PC-9 (cell line): ENCODE measurements around the gene ERC2. TPM values are rescaled to one million over a fixed set of nuclear protein-coding genes. Genes with fewer than 3 reads are reported as not detected.

ENCODE experiments used
- BruUV-seq: library from RNA; stranded (reverse); fragments of 400-500 nt; replicated peaks from 2 replicates; lab custom pipeline; 2021; lab: Mats Ljungman, UMichigan
- CTCF ChIA-PET: fragments of 300-600 bp; sonication (Branson Sonifier 250); formaldehyde crosslinking; loops from one replicate; lab custom pipeline; 2022; ENCODE audit warnings: antibody characterized with exemption; lab: Charles Lee
- POLR2A ChIA-PET: fragments of 300-600 bp; sonication (Branson Sonifier 250); formaldehyde crosslinking; loops from one replicate; lab custom pipeline; 2022; ENCODE audit warnings: antibody characterized with exemption; ENCODE audit not compliant: unreplicated experiment; lab: Charles Lee
- DNase-seq, 2 experiments: peaks; one replicate each; pipeline versions ENCODE4 v3.0.0 to v3.0.0-alpha.2; 2015 to 2022; ENCODE audit warnings: mixed read lengths in 1 of 2
- H2AFZ ChIP-seq: fragments of 200-600 bp; sonication (generic); 2 replicates; pipeline ENCODE4 v1.8.1; 2017; ENCODE audit warnings: antibody characterized with exemption
- H3F3A ChIP-seq: fragments of 200-600 bp; sonication (generic); 2 replicates; pipeline ENCODE4 v1.8.1; 2017; ENCODE audit warnings: antibody characterized with exemption, mild to moderate bottlenecking, low read depth; ENCODE audit not compliant: insufficient read depth
- H3K27ac ChIP-seq: fragments of 200-600 bp; sonication (generic); 2 replicates; pipeline ENCODE4 v1.6.1; 2016; ENCODE audit warnings: mixed run types
- H3K27me3 ChIP-seq: fragments of 200-600 bp; sonication (generic); 2 replicates; pipeline ENCODE4 v1.6.1; 2016; ENCODE audit warnings: low read depth, mixed run types; ENCODE audit not compliant: insufficient read depth
- H3K36me3 ChIP-seq: fragments of 200-600 bp; sonication (generic); 2 replicates; pipeline ENCODE4 v1.6.1; 2016; ENCODE audit warnings: low read depth, mixed run types
- H3K4me1 ChIP-seq: fragments of 200-600 bp; sonication (generic); replicated peaks from 2 replicates; pipeline ENCODE4 v1.6.1; 2016; ENCODE audit warnings: mixed run types; ENCODE audit not compliant: insufficient read depth
- H3K4me2 ChIP-seq: fragments of 200-600 bp; sonication (generic); 2 replicates; pipeline ENCODE4 v1.6.1; 2017; ENCODE audit warnings: mixed run types
- H3K4me3 ChIP-seq: fragments of 200-600 bp; sonication (generic); 2 replicates; pipeline ENCODE4 v1.6.1; 2016; ENCODE audit warnings: mixed run types
- H3K79me2 ChIP-seq: fragments of 200-600 bp; sonication (generic); 2 replicates; pipeline ENCODE4 v1.6.1; 2017; ENCODE audit warnings: low read depth, mixed run types
- H3K9me2 ChIP-seq: fragments of 200-600 bp; sonication (generic); 2 replicates; pipeline ENCODE4 v1.8.1; 2017; ENCODE audit warnings: mild to moderate bottlenecking; ENCODE audit not compliant: insufficient read depth
- H3K9me3 ChIP-seq: fragments of 200-600 bp; sonication (generic); 2 replicates; pipeline ENCODE4 v1.8.1; 2016; ENCODE audit warnings: low read depth; ENCODE audit not compliant: insufficient read depth
- H4K20me1 ChIP-seq: fragments of 200-600 bp; sonication (generic); 2 replicates; pipeline ENCODE4 v1.8.1; 2017; ENCODE audit not compliant: insufficient read depth
- CTCF ChIP-seq: fragments of 200-600 bp; sonication (generic); conservative IDR thresholded peaks from 2 replicates; pipeline ENCODE4 v1.6.1; 2017; ENCODE audit warnings: mixed run types, antibody characterized with exemption, mild to moderate bottlenecking, moderate library complexity
- EZH2 ChIP-seq: fragments of 200-600 bp; sonication (generic); IDR thresholded peaks from 2 replicates; pipeline ENCODE4 v1.8.0; 2017; ENCODE audit warnings: antibody characterized with exemption, low read depth
- intact Hi-C: fragments of 100-400 bp; cut with micrococcal nuclease; formaldehyde crosslinking; loops from one replicate; pipeline ENCODE4 v1.10.0; 2022; ENCODE audit not compliant: unreplicated experiment
- total RNA-seq: library from RNA; stranded (reverse); gene quantifications from 2 replicates; pipeline ENCODE4 v1.2.3, GENCODE V29; 2021

Gene ERC2
- total RNA-seq, 1 experiment from 2014 or later: 1.4 TPM

GRCh38 chr3:56295161-56295560 lies 173.1 kb downstream of the ERC2 start:
- TF ChIP-seq CTCF: no peak
- no peak for TF ChIP-seq EZH2
- Histone ChIP-seq H3K4me2 (no peak overlapping the region), H3K9me2 (no peaks in the 10 kb centered on the region), H4K20me1 (no peaks in the 10 kb centered on the region), H3K27me3 (peaks cover 20% of the 10 kb centered on the region), H3K27ac (no peak overlapping the region), H3K4me3 (no peak overlapping the region), H3K79me2 (no peaks in the 10 kb centered on the region), H3K9me3 (no peaks in the 10 kb centered on the region), H3K36me3 (no peaks in the 10 kb centered on the region), H3K4me1 (no peaks in the 10 kb centered on the region), H2AFZ (no peak overlapping the region), H3F3A (no peaks in the 10 kb centered on the region)
- no peak for DNase-seq
- POLR2A ChIA-PET: no interaction called here
- CTCF ChIA-PET: no interaction called here
- intact Hi-C loops: no loop called here
- no TSS peak for BruUV-seq

GRCh38 chr3:56294286-56294685 lies 174.0 kb downstream of the ERC2 start:
- Histone ChIP-seq H4K20me1 (no peaks in the 10 kb centered on the region), H3K9me2 (no peaks in the 10 kb centered on the region), H3K36me3 (no peaks in the 10 kb centered on the region), H3K4me1 (no peaks in the 10 kb centered on the region), H3K27ac (no peak overlapping the region), H3K4me3 (no peak overlapping the region), H3K79me2 (no peaks in the 10 kb centered on the region), H3K4me2 (no peak overlapping the region), H2AFZ (no peak overlapping the region), H3K9me3 (no peaks in the 10 kb centered on the region), H3F3A (no peaks in the 10 kb centered on the region), H3K27me3 (peaks cover 20% of the 10 kb centered on the region)
- intact Hi-C loops: no loop called here
- TF ChIP-seq EZH2 (no peak), CTCF (no peak)
- ChIA-PET CTCF (no interaction called here), POLR2A (no interaction called here)
- no TSS peak for BruUV-seq
- no peak for DNase-seq

GRCh38 chr3:56291953-56292352 lies 176.3 kb downstream of the ERC2 start:
- no peaks in the 10 kb centered on the region for H3K4me1 ChIP-seq
- H3K9me3 ChIP-seq: no peaks in the 10 kb centered on the region
- no peaks in the 10 kb centered on the region for H3F3A ChIP-seq
- H3K27ac ChIP-seq: no peak overlapping the region
- no peak for DNase-seq
- ChIA-PET POLR2A (no interaction called here), CTCF (no interaction called here)
- no TSS peak for BruUV-seq
- H3K36me3 ChIP-seq: no peaks in the 10 kb centered on the region
- no peaks in the 10 kb centered on the region for H3K79me2 ChIP-seq
- intact Hi-C loops: no loop called here
- no peak for TF ChIP-seq EZH2
- TF ChIP-seq CTCF: no peak
- H3K4me3 ChIP-seq: no peak overlapping the region
- no peak overlapping the region for H3K4me2 ChIP-seq
- no peaks in the 10 kb centered on the region for H3K9me2 ChIP-seq
- no peaks in the 10 kb centered on the region for H4K20me1 ChIP-seq
- peaks cover 35% of the 10 kb centered on the region for H3K27me3 ChIP-seq
- H2AFZ ChIP-seq: no peak overlapping the region
